GM19324 (cell line): ENCODE measurements around the gene TRABD2B.

Experiments used
- ATAC-seq: cut with Tn5 transposase; IDR thresholded peaks from one replicate; pipeline ENCODE4 v1.9.1; 2021; ENCODE audit warnings: mild to moderate bottlenecking, moderate library complexity; ENCODE audit not compliant: unreplicated experiment, low FRiP score

TRABD2B gene

DNA sequence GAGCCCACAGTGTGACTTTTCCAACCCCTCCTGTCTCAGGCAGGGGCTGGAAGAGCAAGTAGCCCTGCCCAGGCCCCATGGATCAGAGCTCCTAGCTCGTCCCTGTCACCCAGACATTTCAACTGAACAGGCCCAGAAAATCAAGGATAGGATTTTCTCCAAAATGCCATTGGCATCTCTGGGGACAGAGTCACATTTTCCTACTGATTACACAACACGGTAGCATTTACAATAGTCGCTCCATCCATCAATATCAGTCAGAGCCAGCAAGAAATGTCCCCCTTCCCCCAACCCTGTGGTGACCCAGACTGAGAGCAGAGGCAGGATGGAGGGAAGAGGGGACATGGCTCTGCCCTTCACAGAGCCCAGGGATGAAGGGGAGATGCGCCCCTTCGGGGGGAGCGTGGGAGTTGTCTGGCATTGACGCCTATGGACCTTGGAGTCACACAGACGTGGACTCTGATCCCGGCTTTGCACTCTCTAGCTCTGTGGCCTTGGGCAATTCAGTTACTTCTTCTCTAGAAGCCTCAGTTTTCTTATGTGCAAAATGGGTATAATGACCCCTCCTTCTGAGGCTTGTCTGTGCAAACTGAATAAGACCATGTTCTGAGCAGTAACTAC is 283.7 kb downstream of the TRABD2B start:
- ATAC-seq = no peak

GRCh38 chr1:47712596-47713299 is 284.4 kb downstream of the TRABD2B start:
- ATAC-seq = no peak

DNA sequence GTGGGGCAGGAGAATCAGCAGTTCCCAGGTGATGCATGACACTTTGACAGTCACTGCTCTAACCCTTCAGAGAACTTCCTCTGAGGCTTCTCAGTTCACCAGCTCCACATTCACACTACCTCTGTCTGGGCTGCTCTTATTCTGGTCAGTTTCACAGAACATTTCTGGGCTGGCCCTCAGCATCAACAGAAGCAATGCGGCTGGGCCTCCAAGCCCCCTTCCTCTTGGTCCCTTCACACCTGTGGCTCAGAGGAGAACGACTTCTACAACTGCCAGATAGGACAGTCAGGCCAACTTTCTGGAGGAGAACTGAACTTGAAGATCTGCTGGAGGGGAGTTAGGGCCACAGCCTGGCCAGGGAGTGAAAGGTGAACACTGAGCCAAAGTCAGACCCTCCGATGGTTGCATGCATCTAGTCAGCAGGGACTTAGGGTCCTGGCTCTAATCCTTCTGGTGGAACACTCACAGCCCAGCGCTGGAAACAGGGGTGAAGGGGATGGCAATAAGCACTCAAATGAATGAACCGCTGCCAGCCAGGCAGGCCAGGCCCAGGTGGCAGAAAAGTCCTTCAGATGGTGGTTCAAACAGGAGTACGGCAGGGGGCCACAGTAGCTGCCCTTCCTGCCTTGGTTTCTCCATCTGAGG is 285.2 kb downstream of the TRABD2B start:
- ATAC-seq = no peak

- no peak for ATAC-seq
These were observed 285.9 kb downstream of the TRABD2B start for GRCh38 chr1:47711184-47711847.
